IPS-NIHi11 (cell line): ENCODE results near the gene ADAT1.
A peak's percentile ranks its signal among the peaks of the same experiment; 100 is the strongest.
"Not testable (repeated sequence)": the region's sequence is repeated elsewhere in the genome, so short reads cannot be mapped to it uniquely, and the experiment has no call there.

Experiments
- DNase-seq: peaks from one replicate; pipeline ENCODE4 v3.0.0; 2012; ENCODE audit warnings: mixed read lengths, low spot score

The ADAT1 gene

GRCh38 chr16:75620326-75621169 is 2.5 kb downstream of the ADAT1 start:
- DNase-seq: no peak

- no peak for DNase-seq
Measured at GRCh38 chr16:75618780-75619179, 4.3 kb downstream of the ADAT1 start.

DNA sequence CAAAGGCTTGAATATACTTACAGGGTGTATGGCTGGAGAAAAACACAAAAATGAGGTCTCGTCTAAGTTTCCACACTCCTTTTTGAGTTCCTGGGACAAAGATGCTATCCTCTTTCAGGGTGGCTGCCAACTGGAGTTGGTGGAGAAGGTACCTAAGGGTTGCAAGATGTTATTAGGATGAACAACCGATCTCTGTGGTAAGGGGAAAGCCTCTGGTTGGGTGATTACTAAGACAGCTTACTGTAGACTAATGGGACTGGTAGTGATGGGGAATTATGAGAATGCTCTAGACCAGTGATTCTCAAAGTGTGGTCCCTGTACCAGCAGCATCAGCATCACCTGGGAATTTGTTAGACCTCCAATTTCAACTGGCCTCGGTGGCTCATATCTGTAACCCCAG is 6.0 kb downstream of the ADAT1 start:
- DNase-seq: no peak

- DNase-seq: no peak
Measured at GRCh38 chr16:75616521-75617010, 6.5 kb downstream of the ADAT1 start.

DNA sequence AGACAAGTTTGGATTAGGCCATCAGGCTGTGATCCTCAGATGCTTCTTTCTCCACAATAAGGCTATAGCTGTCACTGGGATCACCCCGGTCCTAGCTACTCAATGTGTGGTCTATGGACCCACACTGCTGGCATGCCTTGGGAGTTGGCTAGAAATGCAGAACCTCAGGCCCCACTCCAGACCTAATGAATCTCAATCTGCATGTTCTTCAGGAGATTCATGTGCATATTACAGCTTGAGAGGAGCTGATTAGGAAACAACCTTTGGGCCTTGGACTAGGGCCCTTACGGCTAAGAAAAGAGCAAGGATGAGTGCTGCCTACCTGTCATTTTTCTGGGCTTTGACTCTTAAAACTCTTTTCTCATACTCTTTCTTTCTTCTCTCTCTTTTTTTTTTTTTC is 7.5 kb downstream of the ADAT1 start:
- DNase-seq: no peak

- no peak for DNase-seq
Measured at GRCh38 chr16:75614066-75614897, 8.8 kb downstream of the ADAT1 start.

GRCh38 chr16:75606507-75606906 is 16.6 kb downstream of the ADAT1 start:
- DNase-seq: no peak

DNA sequence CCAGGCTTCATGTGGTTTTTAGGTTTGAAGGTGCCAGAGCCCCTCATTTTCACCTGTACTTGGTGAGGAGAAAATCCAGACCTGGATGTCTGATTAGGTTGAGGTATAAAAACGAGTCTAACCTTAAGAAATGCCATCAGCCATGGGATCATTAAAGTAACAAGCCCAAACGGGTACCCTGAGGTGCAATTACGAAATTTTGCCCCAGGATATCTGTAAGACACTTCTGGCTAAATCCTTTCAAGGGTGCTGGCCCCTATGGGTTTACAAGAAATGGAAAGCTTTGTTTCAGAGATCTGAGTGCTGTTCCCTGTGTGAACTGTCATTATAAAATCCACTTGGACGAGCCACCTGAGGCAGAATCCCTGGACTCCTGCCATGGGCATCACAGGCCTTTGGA is 19.8 kb downstream of the ADAT1 start:
- DNase-seq: no peak

GRCh38 chr16:75599452-75600277 is 23.4 kb downstream of the ADAT1 start:
- DNase-seq: no peak

- peak; percentile 60 for DNase-seq
Measured at GRCh38 chr16:75593825-75594820, 29.0 kb downstream of the ADAT1 start.

DNA sequence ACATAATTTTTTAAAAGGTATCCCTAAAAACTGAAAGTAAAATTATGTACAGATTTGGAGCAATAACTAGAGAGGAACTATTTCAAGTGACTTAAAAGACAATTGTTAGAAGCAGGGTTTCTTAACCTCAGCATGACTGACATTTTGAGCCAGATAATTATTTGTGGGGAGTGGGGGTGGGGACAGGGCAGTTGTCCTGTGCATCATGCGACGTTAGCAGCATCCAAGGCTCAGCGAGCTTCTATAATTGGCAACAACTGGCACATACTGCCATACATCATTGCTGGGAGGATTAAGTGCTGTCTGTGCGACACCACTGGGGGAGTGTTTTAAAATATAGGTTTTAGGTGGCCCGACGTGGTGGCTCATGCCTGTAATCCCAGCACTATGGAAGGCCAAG is 29.8 kb downstream of the ADAT1 start:
- no peak for DNase-seq

GRCh38 chr16:75591927-75592326 is 31.2 kb downstream of the ADAT1 start:
- not testable (repeated sequence) for DNase-seq

DNA sequence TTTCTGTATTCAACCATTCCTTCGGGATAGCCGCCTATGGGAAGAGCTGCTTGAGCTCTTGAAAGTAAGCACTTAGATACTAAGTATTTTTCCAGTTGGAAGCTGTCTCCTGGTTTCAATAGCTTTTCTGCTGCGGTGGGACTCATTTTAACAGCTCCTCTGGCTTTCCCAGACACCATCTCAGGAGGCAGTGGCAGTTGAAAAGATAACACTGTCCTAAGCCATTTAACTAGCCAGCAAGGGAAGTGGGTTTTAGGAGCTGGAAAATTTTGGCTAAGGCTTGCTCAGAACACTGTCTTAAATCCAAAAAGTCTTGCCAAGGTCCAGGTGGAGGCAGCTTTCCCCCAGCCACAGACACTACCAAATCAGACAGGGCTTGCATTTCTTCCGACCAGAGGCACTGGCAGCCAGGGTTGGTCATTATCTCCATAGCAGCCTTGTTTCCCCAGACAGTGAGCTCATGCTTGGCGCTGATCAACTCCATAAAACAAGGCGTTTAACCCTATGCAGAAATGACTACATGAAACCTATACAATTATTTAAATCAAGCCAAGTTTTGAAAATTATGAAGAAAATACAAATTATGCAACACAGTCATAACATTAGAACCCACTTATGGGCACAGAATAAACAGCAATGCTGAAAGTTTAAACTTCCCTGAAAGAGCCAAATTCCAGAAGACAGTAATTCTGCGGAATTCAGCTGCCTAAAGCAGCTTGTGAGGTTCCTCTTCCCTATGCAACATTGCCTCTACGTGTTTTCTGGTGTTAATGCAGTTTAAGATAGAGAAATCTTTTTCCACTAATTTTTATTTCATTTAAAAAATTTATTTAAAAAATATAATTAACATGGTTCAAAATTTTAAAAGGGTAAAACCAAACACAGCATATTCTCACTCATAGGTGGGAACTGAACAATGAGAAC is 31.9 kb downstream of the ADAT1 start:
- DNase-seq: no peak

DNA sequence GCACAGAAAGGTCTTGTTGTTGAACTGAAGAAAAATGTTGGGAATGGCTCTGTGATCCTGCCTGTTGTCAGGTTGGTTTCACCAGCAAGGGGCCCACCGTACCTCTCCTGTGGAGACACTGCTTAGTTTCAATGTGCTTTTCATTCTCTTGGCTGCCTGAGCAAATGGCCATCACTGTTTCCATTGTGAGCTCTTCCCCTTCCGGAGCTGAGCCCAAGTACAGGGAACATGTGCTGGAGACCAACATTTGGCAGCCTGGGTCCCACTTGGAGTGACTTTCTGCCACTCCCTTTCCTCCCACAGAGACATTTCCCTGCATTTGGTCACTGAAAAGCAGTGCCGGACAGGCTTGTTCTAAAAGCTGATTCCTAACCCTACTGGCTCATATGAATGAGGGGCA is 33.8 kb downstream of the ADAT1 start:
- no peak for DNase-seq

GRCh38 chr16:75588716-75589115 is 34.4 kb downstream of the ADAT1 start:
- no peak for DNase-seq

- DNase-seq: no peak
Measured at GRCh38 chr16:75584108-75584507, 39.0 kb downstream of the ADAT1 start.

- DNase-seq: no peak
Measured at GRCh38 chr16:75579281-75579834, 43.7 kb downstream of the ADAT1 start.

- no peak for DNase-seq
Measured at GRCh38 chr16:75578725-75579124, 44.4 kb downstream of the ADAT1 start.

DNA sequence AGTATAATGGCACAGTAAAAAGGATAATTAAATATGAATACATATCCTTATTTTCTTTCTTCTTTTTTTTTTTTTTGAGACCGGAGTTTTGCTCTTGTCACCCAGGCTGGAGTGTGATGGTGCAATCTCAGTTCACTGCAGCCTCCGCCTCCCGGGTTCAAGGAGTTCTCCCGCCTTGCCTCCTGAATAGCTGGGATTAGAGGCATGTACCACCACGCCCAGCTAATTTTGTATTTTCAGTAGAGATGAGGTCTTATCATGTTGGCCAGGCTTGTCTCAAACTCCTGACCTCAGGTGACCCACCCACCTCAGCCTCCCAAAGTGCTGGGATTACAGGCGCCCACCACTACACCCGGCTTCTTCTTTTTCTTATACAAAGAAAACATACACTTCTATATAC is 44.9 kb downstream of the ADAT1 start:
- DNase-seq: no peak
